ENCODE data around the gene MSX2. TPM values are rescaled to one million over a fixed set of nuclear protein-coding genes. Genes with fewer than 3 reads are reported as not detected.

MSX2 gene
- 1.7 TPM for polyA plus RNA-seq
- long read RNA-seq, donor 1: 0 reads
- long read RNA-seq, donor 2, partial matches to known transcripts: 0 of 1 reads
- long read RNA-seq, donor 2, other reads (novel, unspliced or antisense): 0 of 1 reads
- long read RNA-seq, donor 3, transcript MSX2-201 (2 exons, 2,241 nt): major isoform, 6 of 6 reads
- long read RNA-seq, donor 3, partial matches to known transcripts: 0 of 6 reads
- long read RNA-seq, donor 3, other reads (novel, unspliced or antisense): 0 of 6 reads
- long read RNA-seq, donor 4, partial matches to known transcripts: 0 of 1 reads
- long read RNA-seq, donor 4, other reads (novel, unspliced or antisense): 0 of 1 reads
- long read RNA-seq, donor 5: 0 reads
- long read RNA-seq, donor 6: 0 reads
- long read RNA-seq, donor 7: 0 reads
- long read RNA-seq, donor 8, partial matches to known transcripts: 0 of 1 reads
- long read RNA-seq, donor 8, other reads (novel, unspliced or antisense): 0 of 1 reads
- long read RNA-seq, donor 9, partial matches to known transcripts: 0 of 1 reads
- long read RNA-seq, donor 9, other reads (novel, unspliced or antisense): 0 of 1 reads
- long read RNA-seq, donor 10, partial matches to known transcripts: 0 of 2 reads
- long read RNA-seq, donor 10, other reads (novel, unspliced or antisense): 0 of 2 reads
- long read RNA-seq, donor 11, partial matches to known transcripts: 0 of 2 reads
- long read RNA-seq, donor 11, other reads (novel, unspliced or antisense): 0 of 2 reads

- peaks cover 5% of the 10 kb centered on the region for H3K36me3 ChIP-seq (ENCODE audit: control insufficient read depth, insufficient read depth, low read length)
- peak; percentile 90 to 92 for DNase-seq
- H3K27me3 ChIP-seq (ENCODE audit: control insufficient read depth, insufficient read depth, low read length): peaks cover 85% of the 10 kb centered on the region
- WGBS (ENCODE audit: insufficient coverage, low lambda C conversion rate): no CpG with 5 or more reads among the region's 87 CpGs
- peak within 1 kb of the TSS; percentile 58 for H3K4me3 ChIP-seq (ENCODE audit: low read length)
- H3K9me3 ChIP-seq (ENCODE audit: control insufficient read depth, low read depth, low read length): no peaks in the 10 kb centered on the region
- peaks cover 10% of the 10 kb centered on the region for H3K4me1 ChIP-seq (ENCODE audit: control insufficient read depth, insufficient read depth, low read length)
- H3K27ac ChIP-seq (ENCODE audit: low read length): no peak within 1 kb of the TSS
Observed at GRCh38 chr5:174724484-174725260, at the start of gene MSX2. Gene MSX2 (plus strand): TSS chr5:174724582. CDS start chr5:174724660, 78 bp downstream.

- no peaks in the 10 kb centered on the region for H3K27me3 ChIP-seq (ENCODE audit: control insufficient read depth, insufficient read depth, low read length)
- no peaks in the 10 kb centered on the region for H3K9me3 ChIP-seq (ENCODE audit: control insufficient read depth, low read depth, low read length)
- WGBS (ENCODE audit: insufficient coverage, low lambda C conversion rate): no CpG with 5 or more reads among the region's 2 CpGs
- H3K36me3 ChIP-seq (ENCODE audit: control insufficient read depth, insufficient read depth, low read length): no peaks in the 10 kb centered on the region
- no peak overlapping the region for H3K27ac ChIP-seq (ENCODE audit: low read length)
- DNase-seq: no peak
- H3K4me1 ChIP-seq (ENCODE audit: control insufficient read depth, insufficient read depth, low read length): no peaks in the 10 kb centered on the region
- H3K4me3 ChIP-seq (ENCODE audit: low read length): no peak overlapping the region
Observed at GRCh38 chr5:174675110-174675509, 49.3 kb upstream of the MSX2 start.

DNA sequence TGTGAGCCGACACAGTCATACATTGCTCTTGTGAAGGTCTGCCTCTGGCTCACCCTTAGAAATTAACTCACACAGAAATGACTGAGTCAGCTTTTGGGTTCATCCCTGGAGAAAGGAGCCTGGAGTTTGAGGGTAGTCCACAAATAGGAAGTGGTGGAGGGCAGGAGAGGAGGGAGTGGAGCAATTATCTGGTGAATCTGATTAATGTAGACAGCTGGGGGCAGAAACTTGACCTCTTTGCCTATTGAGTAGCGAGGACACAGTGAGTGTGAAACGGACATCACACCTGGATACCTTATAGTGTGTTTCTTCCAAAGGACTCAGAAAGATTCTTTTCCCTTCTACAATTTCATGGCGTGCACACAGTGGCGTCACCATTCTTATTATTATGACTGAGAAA lies 48.5 kb upstream of the MSX2 start:
- Histone ChIP-seq H3K36me3 (ENCODE audit: control insufficient read depth, insufficient read depth, low read length) (no peaks in the 10 kb centered on the region), H3K27me3 (ENCODE audit: control insufficient read depth, insufficient read depth, low read length) (no peaks in the 10 kb centered on the region), H3K4me3 (ENCODE audit: low read length) (no peak overlapping the region), H3K9me3 (ENCODE audit: control insufficient read depth, low read depth, low read length) (no peaks in the 10 kb centered on the region), H3K4me1 (ENCODE audit: control insufficient read depth, insufficient read depth, low read length) (no peaks in the 10 kb centered on the region), H3K27ac (ENCODE audit: low read length) (no peak overlapping the region)
- DNase-seq: no peak
- 67% methylated on average over 1 of the region's 5 CpGs for WGBS (ENCODE audit: insufficient coverage, low lambda C conversion rate)

- Histone ChIP-seq H3K36me3 (ENCODE audit: control insufficient read depth, insufficient read depth, low read length) (no peaks in the 10 kb centered on the region), H3K4me1 (ENCODE audit: control insufficient read depth, insufficient read depth, low read length) (no peaks in the 10 kb centered on the region), H3K9me3 (ENCODE audit: control insufficient read depth, low read depth, low read length) (no peaks in the 10 kb centered on the region), H3K27me3 (ENCODE audit: control insufficient read depth, insufficient read depth, low read length) (no peaks in the 10 kb centered on the region), H3K27ac (ENCODE audit: low read length) (no peak overlapping the region), H3K4me3 (ENCODE audit: low read length) (no peak overlapping the region)
- no peak for DNase-seq
Observed at GRCh38 chr5:174678107-174678506, 46.3 kb upstream of the MSX2 start.

GRCh38 chr5:174680901-174681565 lies 43.3 kb upstream of the MSX2 start:
- H3K27ac ChIP-seq (ENCODE audit: low read length): no peak overlapping the region
- WGBS (ENCODE audit: insufficient coverage, low lambda C conversion rate): 100% methylated on average over 1 of the region's 7 CpGs
- DNase-seq: no peak
- no peak overlapping the region for H3K4me3 ChIP-seq (ENCODE audit: low read length)
- H3K4me1 ChIP-seq (ENCODE audit: control insufficient read depth, insufficient read depth, low read length): no peaks in the 10 kb centered on the region
- H3K27me3 ChIP-seq (ENCODE audit: control insufficient read depth, insufficient read depth, low read length): no peaks in the 10 kb centered on the region
- no peaks in the 10 kb centered on the region for H3K36me3 ChIP-seq (ENCODE audit: control insufficient read depth, insufficient read depth, low read length)
- no peaks in the 10 kb centered on the region for H3K9me3 ChIP-seq (ENCODE audit: control insufficient read depth, low read depth, low read length)

DNA sequence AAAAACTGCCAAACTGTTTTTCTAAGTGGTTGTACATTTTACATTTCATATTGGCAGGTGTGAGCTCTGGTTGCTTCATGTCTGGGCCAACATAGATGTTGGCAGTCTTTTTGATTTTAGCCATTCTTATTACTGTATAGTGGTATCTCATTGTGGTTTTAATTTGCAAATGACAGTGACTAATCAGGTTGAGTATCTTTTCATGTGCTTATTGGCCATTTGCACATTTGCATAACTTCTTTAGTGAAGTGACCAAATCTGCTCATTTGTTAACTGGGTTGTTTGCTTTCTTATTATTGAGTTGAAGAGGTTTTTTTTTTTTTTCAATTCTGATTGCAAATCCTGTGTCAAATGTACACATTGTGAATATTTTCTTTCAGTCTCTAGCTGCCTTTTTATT lies 36.9 kb upstream of the MSX2 start:
- no peak overlapping the region for H3K4me3 ChIP-seq (ENCODE audit: low read length)
- H3K4me1 ChIP-seq (ENCODE audit: control insufficient read depth, insufficient read depth, low read length): peaks cover 8% of the 10 kb centered on the region
- H3K27me3 ChIP-seq (ENCODE audit: control insufficient read depth, insufficient read depth, low read length): peaks cover 39% of the 10 kb centered on the region
- H3K9me3 ChIP-seq (ENCODE audit: control insufficient read depth, low read depth, low read length): no peaks in the 10 kb centered on the region
- DNase-seq: no peak
- H3K27ac ChIP-seq (ENCODE audit: low read length): no peak overlapping the region
- H3K36me3 ChIP-seq (ENCODE audit: control insufficient read depth, insufficient read depth, low read length): no peaks in the 10 kb centered on the region

- Histone ChIP-seq H3K9me3 (ENCODE audit: control insufficient read depth, low read depth, low read length) (no peaks in the 10 kb centered on the region), H3K36me3 (ENCODE audit: control insufficient read depth, insufficient read depth, low read length) (no peaks in the 10 kb centered on the region), H3K27ac (ENCODE audit: low read length) (no peak overlapping the region), H3K4me3 (ENCODE audit: low read length) (no peak overlapping the region), H3K4me1 (ENCODE audit: control insufficient read depth, insufficient read depth, low read length) (peaks cover 15% of the 10 kb centered on the region), H3K27me3 (ENCODE audit: control insufficient read depth, insufficient read depth, low read length) (peaks cover 46% of the 10 kb centered on the region)
- peak in 1 of 2 donors; percentile 5 for DNase-seq
- WGBS (ENCODE audit: insufficient coverage, low lambda C conversion rate): 10% methylated on average over 4 of the region's 30 CpGs
Observed at GRCh38 chr5:174688441-174689354, 35.7 kb upstream of the MSX2 start.

DNA sequence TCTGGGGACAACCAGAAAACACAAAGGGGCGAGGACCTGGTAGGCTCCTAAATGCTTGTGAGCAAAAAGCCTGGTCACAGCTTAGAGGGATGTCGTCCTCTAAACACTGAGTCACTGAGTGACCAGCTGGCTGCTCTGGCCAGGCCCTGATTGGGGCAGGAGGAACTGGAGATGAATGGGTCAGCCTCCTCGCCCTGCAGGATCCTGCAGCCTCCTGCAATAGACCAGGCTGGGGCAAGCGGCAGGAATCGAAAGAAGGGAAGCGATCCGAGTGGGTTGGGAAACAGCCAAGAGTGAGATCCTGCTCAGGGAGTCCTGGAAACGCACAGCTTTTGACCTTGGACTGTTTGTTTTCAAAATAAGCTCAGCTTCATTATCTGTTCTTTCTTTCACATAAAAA lies 34.1 kb upstream of the MSX2 start:
- no peaks in the 10 kb centered on the region for H3K9me3 ChIP-seq (ENCODE audit: control insufficient read depth, low read depth, low read length)
- peaks cover 27% of the 10 kb centered on the region for H3K4me1 ChIP-seq (ENCODE audit: control insufficient read depth, insufficient read depth, low read length)
- WGBS (ENCODE audit: insufficient coverage, low lambda C conversion rate): no CpG with 5 or more reads among the region's 8 CpGs
- H3K36me3 ChIP-seq (ENCODE audit: control insufficient read depth, insufficient read depth, low read length): no peaks in the 10 kb centered on the region
- no peak overlapping the region for H3K4me3 ChIP-seq (ENCODE audit: low read length)
- peak in 1 of 2 donors; percentile 11 for DNase-seq
- peaks cover 55% of the 10 kb centered on the region for H3K27me3 ChIP-seq (ENCODE audit: control insufficient read depth, insufficient read depth, low read length)
- no peak overlapping the region for H3K27ac ChIP-seq (ENCODE audit: low read length)

DNA sequence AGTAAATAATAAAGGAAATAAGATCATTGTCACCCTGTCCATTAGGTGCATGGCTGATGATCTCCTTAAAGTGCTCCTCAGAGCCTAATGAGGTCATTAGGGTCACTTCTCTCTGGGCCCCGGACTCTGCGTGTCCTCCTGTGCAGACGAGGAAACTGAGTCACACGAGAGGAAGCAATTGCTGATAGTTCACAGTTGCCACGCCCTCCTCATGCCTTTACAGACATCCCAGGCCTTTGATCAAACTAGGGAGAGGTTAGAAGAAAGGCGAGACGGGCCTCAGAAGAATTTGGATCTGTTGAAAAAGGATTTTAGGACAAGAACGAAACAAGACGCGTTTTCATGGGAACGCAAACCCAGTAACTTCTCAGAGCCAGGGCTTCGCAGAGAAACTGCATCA lies 32.0 kb upstream of the MSX2 start:
- Histone ChIP-seq H3K27me3 (ENCODE audit: control insufficient read depth, insufficient read depth, low read length) (peaks cover 55% of the 10 kb centered on the region), H3K4me3 (ENCODE audit: low read length) (peak overlapping the region; percentile 22), H3K27ac (ENCODE audit: low read length) (peak overlapping the region; percentile 60), H3K4me1 (ENCODE audit: control insufficient read depth, insufficient read depth, low read length) (peaks cover 27% of the 10 kb centered on the region), H3K36me3 (ENCODE audit: control insufficient read depth, insufficient read depth, low read length) (no peaks in the 10 kb centered on the region), H3K9me3 (ENCODE audit: control insufficient read depth, low read depth, low read length) (no peaks in the 10 kb centered on the region)
- no CpG with 5 or more reads among the region's 12 CpGs for WGBS (ENCODE audit: insufficient coverage, low lambda C conversion rate)
- peak in 1 of 2 donors; percentile 50 for DNase-seq
